AG09319 (cell line): ENCODE data around the gene IRF2.

Experiments
- DNase-seq: peaks from one replicate; pipeline ENCODE4 v3.0.0-alpha.2; 2010; ENCODE audit warnings: low read depth; ENCODE audit errors: extremely low read depth
- TF ChIP-seq, protein P1 (sequence below): IDR thresholded peaks from 2 replicates; pipeline ENCODE4 v1.5.1; 2011; ENCODE audit warnings: low read depth, mild to moderate bottlenecking, inconsistent platforms, low read length, moderate library complexity

IRF2 gene

DNA sequence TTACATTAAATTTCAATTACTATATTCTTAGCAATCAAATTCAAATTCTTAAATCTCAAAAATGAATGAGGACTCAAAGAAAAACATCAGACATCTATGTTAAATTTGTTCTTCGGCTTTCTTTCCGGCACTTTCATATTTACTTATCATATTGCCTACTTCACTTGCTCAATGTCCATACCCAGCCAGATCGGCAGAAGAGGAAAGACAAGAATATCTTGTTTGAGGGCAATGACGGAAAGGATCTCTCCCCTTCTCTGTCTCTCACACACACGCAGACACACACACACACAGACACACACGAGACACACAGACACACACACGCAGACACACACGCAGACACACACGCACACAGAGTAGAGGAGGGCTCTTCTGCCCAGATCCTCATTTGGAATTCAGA is 13.2 kb upstream of the IRF2 start:
- no peak for DNase-seq
- TF ChIP-seq, protein P1, sequence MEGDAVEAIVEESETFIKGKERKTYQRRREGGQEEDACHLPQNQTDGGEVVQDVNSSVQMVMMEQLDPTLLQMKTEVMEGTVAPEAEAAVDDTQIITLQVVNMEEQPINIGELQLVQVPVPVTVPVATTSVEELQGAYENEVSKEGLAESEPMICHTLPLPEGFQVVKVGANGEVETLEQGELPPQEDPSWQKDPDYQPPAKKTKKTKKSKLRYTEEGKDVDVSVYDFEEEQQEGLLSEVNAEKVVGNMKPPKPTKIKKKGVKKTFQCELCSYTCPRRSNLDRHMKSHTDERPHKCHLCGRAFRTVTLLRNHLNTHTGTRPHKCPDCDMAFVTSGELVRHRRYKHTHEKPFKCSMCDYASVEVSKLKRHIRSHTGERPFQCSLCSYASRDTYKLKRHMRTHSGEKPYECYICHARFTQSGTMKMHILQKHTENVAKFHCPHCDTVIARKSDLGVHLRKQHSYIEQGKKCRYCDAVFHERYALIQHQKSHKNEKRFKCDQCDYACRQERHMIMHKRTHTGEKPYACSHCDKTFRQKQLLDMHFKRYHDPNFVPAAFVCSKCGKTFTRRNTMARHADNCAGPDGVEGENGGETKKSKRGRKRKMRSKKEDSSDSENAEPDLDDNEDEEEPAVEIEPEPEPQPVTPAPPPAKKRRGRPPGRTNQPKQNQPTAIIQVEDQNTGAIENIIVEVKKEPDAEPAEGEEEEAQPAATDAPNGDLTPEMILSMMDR, result no peak

DNA sequence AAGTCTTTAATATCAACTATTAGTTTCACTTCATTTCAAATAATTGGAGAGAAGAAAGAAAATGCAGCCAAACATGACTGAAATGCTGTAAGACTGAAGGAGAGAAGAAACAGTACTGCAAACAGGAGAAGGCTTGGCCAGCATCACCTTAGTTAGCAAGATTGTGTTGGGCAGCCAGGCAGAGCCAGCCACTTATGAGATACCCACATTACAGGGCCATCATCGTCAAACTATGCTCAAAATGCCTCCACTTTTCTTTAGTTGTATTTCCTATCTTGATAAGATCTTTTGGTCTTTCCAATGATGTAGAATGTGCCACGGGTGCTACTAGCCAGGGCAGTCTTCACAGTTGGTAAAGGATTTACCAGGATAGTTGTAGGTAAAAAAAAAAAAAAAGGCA is 10.9 kb upstream of the IRF2 start:
- TF ChIP-seq, protein P1, result no peak
- no peak for DNase-seq

DNA sequence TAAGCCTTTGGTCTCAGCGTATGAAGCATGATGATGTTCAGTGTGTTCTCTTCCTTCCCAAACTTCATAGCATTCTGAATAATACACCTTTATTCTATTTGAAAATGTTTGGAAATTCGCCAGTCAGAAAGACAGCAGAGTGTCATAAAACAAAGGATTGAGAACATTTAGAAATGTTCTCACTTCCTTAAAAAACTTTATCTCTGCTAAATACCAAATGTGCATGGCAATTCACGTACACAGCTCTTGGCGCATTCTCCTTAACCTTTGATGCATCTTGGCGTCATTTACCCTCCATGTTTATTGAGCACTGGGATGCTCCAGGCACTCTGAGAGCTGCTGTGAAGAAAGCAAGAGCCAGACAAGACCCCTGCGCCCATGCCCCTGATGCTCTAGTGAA is 7.2 kb upstream of the IRF2 start:
- TF ChIP-seq, protein P1, result no peak
- DNase-seq, result no peak

DNA sequence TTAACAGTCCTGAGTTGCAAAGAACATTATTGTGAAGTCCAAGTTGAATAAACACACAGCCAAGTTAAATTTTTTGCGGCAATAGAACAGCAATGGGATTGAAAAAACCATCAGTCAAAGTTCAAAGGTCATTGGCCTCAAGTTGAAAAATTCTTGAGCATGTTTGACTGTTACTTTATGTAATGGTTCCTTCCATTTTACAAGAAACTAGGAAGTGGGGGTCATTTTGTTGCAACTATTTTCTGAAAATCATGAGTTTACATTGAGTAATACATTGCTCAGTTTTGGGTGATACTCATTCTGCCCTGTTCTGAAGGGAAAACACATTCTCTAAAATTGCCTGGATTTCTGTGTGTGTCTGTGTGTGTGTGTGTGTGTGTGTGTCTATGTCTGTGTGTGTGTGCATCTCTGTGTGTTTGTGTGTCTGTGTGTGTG is 5.2 kb upstream of the IRF2 start:
- no peak for DNase-seq
- TF ChIP-seq, protein P1, result no peak

DNA sequence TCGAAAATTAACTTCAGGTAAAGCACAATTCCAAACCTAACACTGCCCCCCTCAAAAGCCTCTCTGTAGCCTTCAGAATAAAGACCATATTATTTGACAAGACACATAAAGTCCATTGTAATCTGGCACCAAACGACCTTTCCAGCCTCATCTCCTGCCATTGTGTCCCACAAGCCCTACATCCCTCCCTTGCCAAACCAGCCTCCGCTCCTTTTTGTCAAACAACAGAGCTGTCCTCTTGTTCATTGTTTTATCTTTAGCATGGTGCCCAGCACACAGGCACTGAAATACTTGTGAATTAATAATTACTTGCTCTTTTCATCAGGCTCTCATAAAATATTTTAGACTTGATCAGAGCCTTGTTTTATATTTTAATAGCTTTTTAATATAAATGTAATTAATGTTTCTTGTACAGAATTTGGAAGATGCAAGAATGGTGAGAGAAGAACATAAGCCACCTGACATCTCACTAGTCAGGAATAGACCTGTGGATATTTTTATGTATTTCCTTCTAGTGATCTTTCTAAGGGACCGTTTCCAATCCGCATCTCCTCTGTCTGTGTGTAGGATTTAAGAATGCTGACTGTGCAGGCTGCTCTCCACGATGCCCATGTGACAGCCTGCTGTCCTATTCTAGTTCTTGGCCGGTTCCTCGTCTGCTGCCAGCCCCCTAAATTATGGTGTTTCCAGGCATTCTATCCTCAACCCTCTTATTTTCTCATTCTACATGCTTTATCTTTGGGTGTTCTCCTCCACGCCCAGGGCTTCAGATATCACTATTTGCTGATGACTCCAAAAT is 3.0 kb upstream of the IRF2 start:
- TF ChIP-seq, protein P1, result no peak
- DNase-seq, result no peak

DNA sequence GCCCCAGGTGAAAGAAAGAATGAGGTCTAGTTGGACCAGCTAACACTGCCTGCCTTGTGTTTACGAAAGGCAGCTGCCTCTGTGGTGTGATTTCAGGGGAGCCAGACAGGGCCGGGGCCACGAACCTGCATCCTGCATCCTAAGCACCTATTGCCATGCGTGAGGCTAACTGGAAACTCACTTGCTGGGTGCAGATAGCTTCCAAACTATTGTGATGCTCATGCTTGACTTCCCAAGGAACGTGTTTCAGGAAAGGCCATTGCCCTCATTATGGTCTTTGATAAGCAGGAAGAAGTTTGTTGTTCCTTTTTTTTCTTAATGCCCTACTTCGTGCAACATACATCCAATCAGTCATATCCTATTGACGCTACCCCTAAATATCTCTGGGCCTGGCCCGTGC is 2.3 kb upstream of the IRF2 start:
- DNase-seq, result no peak
- TF ChIP-seq, protein P1, result no peak

DNA sequence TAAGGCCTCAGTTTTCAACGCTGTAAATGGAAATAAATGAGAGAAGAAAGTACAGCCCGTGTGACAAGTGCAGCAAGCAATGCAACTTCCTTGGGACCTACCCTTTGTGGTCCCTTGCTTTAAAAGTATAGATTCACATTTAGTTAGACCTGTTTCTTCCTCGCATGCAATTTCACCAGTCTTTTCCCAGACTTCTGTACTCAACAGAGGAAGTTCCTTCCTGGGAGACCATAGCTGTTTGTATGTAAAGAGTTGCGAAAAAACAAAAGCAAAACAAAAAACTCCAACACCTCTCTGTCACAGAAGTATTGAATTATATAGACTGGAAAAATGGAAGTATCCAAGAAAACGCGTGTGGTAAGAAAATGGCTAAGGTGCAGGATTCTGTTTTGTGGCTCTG is 1.1 kb upstream of the IRF2 start:
- DNase-seq, result no peak
- TF ChIP-seq, protein P1, result no peak
